ENCODE results near the gene TRDN. TPM values are rescaled to one million over a fixed set of nuclear protein-coding genes. Genes with fewer than 3 reads are reported as not detected.

Gene TRDN
- total and polyA plus RNA-seq, 4 donors: 0.04 to 0.11 (median 0.05) TPM; not detected in 1

DNA sequence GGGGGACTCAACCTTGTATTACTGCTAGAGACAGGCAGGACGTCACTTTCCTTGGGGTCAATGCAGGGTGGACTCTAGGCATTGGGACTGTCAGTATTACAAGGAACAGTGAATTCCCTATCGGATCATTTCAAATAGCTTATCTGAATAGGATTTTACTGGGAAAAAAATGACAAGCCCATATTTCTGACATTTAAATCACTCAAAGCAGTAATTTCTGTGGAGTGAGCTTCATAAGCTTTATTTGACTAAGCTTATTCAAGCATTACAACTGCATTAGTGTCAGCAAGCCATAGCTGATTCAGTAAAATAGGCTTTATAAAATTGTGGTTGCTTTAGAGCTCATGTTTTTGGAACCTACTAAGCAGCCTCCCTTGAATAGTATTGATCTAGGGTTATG lies 44.3 kb downstream of the TRDN start:
- ATAC-seq (ENCODE audit: insufficient read depth, low FRiP score): no peak
- no peaks in the 10 kb centered on the region for H3K9me3 ChIP-seq (ENCODE audit: control insufficient read depth in 4 of 4, insufficient read depth in 3 of 4, low read length in 3 of 4)
- no peak overlapping the region for H3K27ac ChIP-seq (ENCODE audit: low read depth in 1 of 2, low read length in 1 of 2)
- no peaks in the 10 kb centered on the region for H3K36me3 ChIP-seq (ENCODE audit: control insufficient read depth in 4 of 4, insufficient read depth in 4 of 4, low read length in 4 of 4)
- no peak overlapping the region for H3K4me3 ChIP-seq
- TF ChIP-seq, protein P1, sequence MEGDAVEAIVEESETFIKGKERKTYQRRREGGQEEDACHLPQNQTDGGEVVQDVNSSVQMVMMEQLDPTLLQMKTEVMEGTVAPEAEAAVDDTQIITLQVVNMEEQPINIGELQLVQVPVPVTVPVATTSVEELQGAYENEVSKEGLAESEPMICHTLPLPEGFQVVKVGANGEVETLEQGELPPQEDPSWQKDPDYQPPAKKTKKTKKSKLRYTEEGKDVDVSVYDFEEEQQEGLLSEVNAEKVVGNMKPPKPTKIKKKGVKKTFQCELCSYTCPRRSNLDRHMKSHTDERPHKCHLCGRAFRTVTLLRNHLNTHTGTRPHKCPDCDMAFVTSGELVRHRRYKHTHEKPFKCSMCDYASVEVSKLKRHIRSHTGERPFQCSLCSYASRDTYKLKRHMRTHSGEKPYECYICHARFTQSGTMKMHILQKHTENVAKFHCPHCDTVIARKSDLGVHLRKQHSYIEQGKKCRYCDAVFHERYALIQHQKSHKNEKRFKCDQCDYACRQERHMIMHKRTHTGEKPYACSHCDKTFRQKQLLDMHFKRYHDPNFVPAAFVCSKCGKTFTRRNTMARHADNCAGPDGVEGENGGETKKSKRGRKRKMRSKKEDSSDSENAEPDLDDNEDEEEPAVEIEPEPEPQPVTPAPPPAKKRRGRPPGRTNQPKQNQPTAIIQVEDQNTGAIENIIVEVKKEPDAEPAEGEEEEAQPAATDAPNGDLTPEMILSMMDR (IDR thresholded peaks at IDR 0.05; ENCODE audit: control extremely low read depth, extremely low read depth): no peak
- H3K9ac ChIP-seq (ENCODE audit: insufficient read depth in 1 of 2, low read length in 2 of 2): no peak overlapping the region
- H3K4me1 ChIP-seq (ENCODE audit: control insufficient read depth in 5 of 5, insufficient read depth in 5 of 5, low read length in 5 of 5): peaks cover 0 to 7% (median 0%) of the 10 kb centered on the region in 5 donors
- 86 to 89% methylated on average over 2 of the region's 2 CpGs for WGBS, 2 donors
- H3K27me3 ChIP-seq (ENCODE audit: control insufficient read depth in 3 of 3, insufficient read depth in 3 of 3, low read length in 2 of 3): no peaks in the 10 kb centered on the region
- DNase-seq: no peak

DNA sequence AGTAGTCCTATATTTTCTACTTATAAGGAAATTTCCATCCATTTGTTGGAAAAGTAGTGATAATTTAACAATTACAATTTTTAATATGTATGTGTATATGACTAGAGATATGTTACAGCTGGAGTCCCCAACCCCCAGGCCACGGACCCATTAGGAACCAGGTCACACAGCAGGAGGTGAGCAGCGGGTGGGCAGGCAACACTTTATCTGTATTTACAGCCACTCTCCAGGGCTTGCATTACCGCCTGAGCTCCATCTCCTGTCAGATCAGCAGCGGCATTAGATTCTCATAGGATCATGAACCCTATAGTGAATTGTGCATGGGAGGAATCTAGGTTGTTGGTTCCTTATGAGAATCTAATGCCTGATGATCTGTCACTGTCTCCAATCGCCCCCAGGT lies 46.8 kb downstream of the TRDN start:
- Histone ChIP-seq H3K36me3 (ENCODE audit: control insufficient read depth in 4 of 4, insufficient read depth in 4 of 4, low read length in 4 of 4) (no peaks in the 10 kb centered on the region), H3K9ac (ENCODE audit: insufficient read depth in 1 of 2, low read length in 2 of 2) (no peak overlapping the region), H3K27ac (ENCODE audit: low read depth in 1 of 2, low read length in 1 of 2) (no peak overlapping the region), H3K9me3 (ENCODE audit: control insufficient read depth in 4 of 4, insufficient read depth in 3 of 4, low read length in 3 of 4) (no peaks in the 10 kb centered on the region), H3K4me3 (no peak overlapping the region), H3K27me3 (ENCODE audit: control insufficient read depth in 3 of 3, insufficient read depth in 3 of 3, low read length in 2 of 3) (no peaks in the 10 kb centered on the region), H3K4me1 (ENCODE audit: control insufficient read depth in 5 of 5, insufficient read depth in 5 of 5, low read length in 5 of 5) (peaks cover 0 to 4% (median 0%) of the 10 kb centered on the region in 5 donors)
- ATAC-seq (ENCODE audit: insufficient read depth, low FRiP score) (no peak), DNase-seq (no peak)
- TF ChIP-seq, protein P1 (IDR thresholded peaks at IDR 0.05; ENCODE audit: control extremely low read depth, extremely low read depth): no peak
- WGBS, 2 donors: 91 to 94% methylated on average over 5 of the region's 5 CpGs

DNA sequence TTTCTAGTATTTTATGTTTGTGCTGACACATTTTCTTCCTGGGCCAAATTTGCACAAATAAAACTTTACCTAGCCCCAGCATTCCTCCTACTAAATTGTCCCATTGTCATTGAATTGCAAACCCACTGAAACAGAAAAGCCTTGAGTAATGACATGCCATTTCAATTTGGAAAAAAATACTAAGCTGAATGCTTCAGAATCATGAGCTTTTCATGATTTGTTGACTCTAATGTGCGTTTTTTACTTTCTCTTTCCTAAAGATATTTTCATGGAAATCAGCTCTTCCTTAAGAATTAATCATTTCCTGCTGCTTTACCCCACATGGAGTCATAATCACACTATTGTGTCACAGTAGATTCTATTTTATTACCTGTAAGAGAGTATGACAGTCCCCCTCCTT lies 47.4 kb downstream of the TRDN start:
- WGBS, 2 donors: 49 to 58% methylated on average over 1 of the region's 1 CpG
- TF ChIP-seq, protein P1 (IDR thresholded peaks at IDR 0.05; ENCODE audit: control extremely low read depth, extremely low read depth): no peak
- DNase-seq: no peak
- H3K27ac ChIP-seq (ENCODE audit: low read depth in 1 of 2, low read length in 1 of 2): no peak overlapping the region
- no peaks in the 10 kb centered on the region for H3K27me3 ChIP-seq (ENCODE audit: control insufficient read depth in 3 of 3, insufficient read depth in 3 of 3, low read length in 2 of 3)
- ATAC-seq (ENCODE audit: insufficient read depth, low FRiP score): no peak
- no peaks in the 10 kb centered on the region for H3K36me3 ChIP-seq (ENCODE audit: control insufficient read depth in 4 of 4, insufficient read depth in 4 of 4, low read length in 4 of 4)
- H3K9ac ChIP-seq (ENCODE audit: insufficient read depth in 1 of 2, low read length in 2 of 2): no peak overlapping the region
- H3K4me3 ChIP-seq: no peak overlapping the region
- no peaks in the 10 kb centered on the region for H3K9me3 ChIP-seq (ENCODE audit: control insufficient read depth in 4 of 4, insufficient read depth in 3 of 4, low read length in 3 of 4)
- peaks cover 0 to 4% (median 0%) of the 10 kb centered on the region in 5 donors for H3K4me1 ChIP-seq (ENCODE audit: control insufficient read depth in 5 of 5, insufficient read depth in 5 of 5, low read length in 5 of 5)

DNA sequence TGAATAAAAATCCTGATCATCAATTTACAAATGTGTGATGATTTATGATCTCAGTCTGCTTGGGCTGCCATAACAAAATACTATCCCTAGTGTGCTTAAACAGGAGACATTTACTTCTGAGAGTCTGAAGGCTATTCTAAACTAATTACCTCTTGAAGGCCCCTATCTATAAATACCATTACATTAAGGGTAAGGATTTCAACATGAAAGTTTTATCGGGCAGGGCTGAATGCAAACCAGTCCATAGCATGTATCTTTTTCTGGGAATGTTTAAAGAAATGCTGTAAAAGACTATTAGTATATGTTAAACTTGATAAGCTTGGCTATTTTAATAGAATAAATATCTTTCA lies 48.2 kb downstream of the TRDN start:
- H3K36me3 ChIP-seq (ENCODE audit: control insufficient read depth in 4 of 4, insufficient read depth in 4 of 4, low read length in 4 of 4): no peaks in the 10 kb centered on the region
- H3K4me3 ChIP-seq: no peak overlapping the region
- WGBS, 2 donors: 78 to 92% methylated on average over 1 of the region's 1 CpG
- peaks cover 0 to 4% (median 0%) of the 10 kb centered on the region in 5 donors for H3K4me1 ChIP-seq (ENCODE audit: control insufficient read depth in 5 of 5, insufficient read depth in 5 of 5, low read length in 5 of 5)
- no peaks in the 10 kb centered on the region for H3K9me3 ChIP-seq (ENCODE audit: control insufficient read depth in 4 of 4, insufficient read depth in 3 of 4, low read length in 3 of 4)
- H3K27ac ChIP-seq (ENCODE audit: low read depth in 1 of 2, low read length in 1 of 2): no peak overlapping the region
- DNase-seq (no peak), ATAC-seq (ENCODE audit: insufficient read depth, low FRiP score) (no peak)
- H3K9ac ChIP-seq (ENCODE audit: insufficient read depth in 1 of 2, low read length in 2 of 2): no peak overlapping the region
- H3K27me3 ChIP-seq (ENCODE audit: control insufficient read depth in 3 of 3, insufficient read depth in 3 of 3, low read length in 2 of 3): no peaks in the 10 kb centered on the region
- TF ChIP-seq, protein P1 (IDR thresholded peaks at IDR 0.05; ENCODE audit: control extremely low read depth, extremely low read depth): no peak

Measured in lung (tissue), 12 donors.